H9 (cell line): ENCODE data around the gene ZNF423. TPM values are rescaled to one million over a fixed set of nuclear protein-coding genes. Genes with fewer than 3 reads are reported as not detected.

ENCODE experiments used
- DNase-seq: peaks from one replicate; pipeline ENCODE4 v3.0.0-alpha.2; 2017
- H2AFZ ChIP-seq: one replicate; pipeline ENCODE4 v1.6.1; 2013; ENCODE audit warnings: mild to moderate bottlenecking, low read length, control low read depth, moderate library complexity
- H2AK5ac ChIP-seq: 2 replicates; pipeline ENCODE4 v1.6.1; 2013; ENCODE audit warnings: low read length, control low read depth, mixed read lengths; ENCODE audit not compliant: insufficient read length
- H2BK120ac ChIP-seq: one replicate; pipeline ENCODE4 v1.6.1; 2013; ENCODE audit warnings: low read depth, mild to moderate bottlenecking, low read length, control low read depth, inconsistent platforms; ENCODE audit not compliant: poor library complexity, severe bottlenecking
- H2BK12ac ChIP-seq: 2 replicates; pipeline ENCODE4 v1.6.1; 2013; ENCODE audit warnings: low read length, control low read depth, mixed read lengths, low read depth; ENCODE audit not compliant: insufficient read length
- H2BK15ac ChIP-seq: 2 replicates; pipeline ENCODE4 v1.6.1; 2013; ENCODE audit warnings: low read depth, low read length, control low read depth
- H2BK20ac ChIP-seq: one replicate; pipeline ENCODE4 v1.6.1; 2013; ENCODE audit warnings: low read depth, mild to moderate bottlenecking, low read length, control low read depth, inconsistent platforms; ENCODE audit not compliant: poor library complexity, severe bottlenecking
- H2BK5ac ChIP-seq: 2 replicates; pipeline ENCODE4 v1.6.1; 2013; ENCODE audit warnings: low read length, control low read depth, mixed read lengths; ENCODE audit not compliant: insufficient read length
- H3K14ac ChIP-seq: 2 replicates; pipeline ENCODE4 v1.6.1; 2013; ENCODE audit warnings: low read length, control low read depth; ENCODE audit not compliant: insufficient read depth
- H3K18ac ChIP-seq: 2 replicates; pipeline ENCODE4 v1.6.1; 2013; ENCODE audit warnings: low read depth, mild to moderate bottlenecking, mixed read lengths, low read length, control low read depth; ENCODE audit not compliant: insufficient read length
- H3K23ac ChIP-seq: 2 replicates; pipeline ENCODE4 v1.6.1; 2013; ENCODE audit warnings: low read length, control low read depth, mixed read lengths, low read depth; ENCODE audit not compliant: insufficient read length
- H3K23me2 ChIP-seq: 2 replicates; pipeline ENCODE4 v1.6.1; 2013; ENCODE audit warnings: low read depth, mild to moderate bottlenecking, mixed read lengths, low read length, control low read depth; ENCODE audit not compliant: insufficient read length, poor library complexity, severe bottlenecking
- H3K27ac ChIP-seq: 2 replicates; pipeline ENCODE4 v1.5.1; 2013; ENCODE audit warnings: low read length, control low read depth, mixed read lengths, low read depth; ENCODE audit not compliant: insufficient read length
- H3K27me3 ChIP-seq: 2 replicates; pipeline ENCODE4 v1.6.1; 2013; ENCODE audit warnings: low read length, control low read depth, inconsistent platforms; ENCODE audit not compliant: insufficient read depth
- H3K4ac ChIP-seq: 2 replicates; pipeline ENCODE4 v1.6.1; 2013; ENCODE audit warnings: low read depth, mild to moderate bottlenecking, control low read depth, inconsistent platforms, low read length, moderate library complexity
- H3K4me1 ChIP-seq: 2 replicates; pipeline ENCODE4 v1.6.1; 2013; ENCODE audit warnings: low read length, control low read depth, inconsistent platforms; ENCODE audit not compliant: insufficient read depth
- H3K4me2 ChIP-seq: 2 replicates; pipeline ENCODE4 v1.6.1; 2013; ENCODE audit warnings: low read length, control low read depth, mixed read lengths; ENCODE audit not compliant: insufficient read length, insufficient read depth
- H3K56ac ChIP-seq: 2 replicates; pipeline ENCODE4 v1.6.1; 2013; ENCODE audit warnings: low read depth, mild to moderate bottlenecking, mixed read lengths, low read length, control low read depth; ENCODE audit not compliant: insufficient read length
- H3K79me1 ChIP-seq: 2 replicates; pipeline ENCODE4 v1.6.1; 2013; ENCODE audit warnings: low read depth, mild to moderate bottlenecking, moderate library complexity, low read length, control low read depth, inconsistent platforms; ENCODE audit not compliant: insufficient read depth, poor library complexity, severe bottlenecking
- H3K79me2 ChIP-seq: 2 replicates; pipeline ENCODE4 v1.6.1; 2013; ENCODE audit warnings: low read length, control low read depth, inconsistent platforms; ENCODE audit not compliant: insufficient read depth
- H3K9ac ChIP-seq: 2 replicates; pipeline ENCODE4 v1.6.1; 2013; ENCODE audit warnings: low read length, control low read depth, mixed read lengths; ENCODE audit not compliant: insufficient read length; ENCODE audit errors: extremely low read depth
- H3K9me3 ChIP-seq: one replicate; pipeline ENCODE4 v1.6.1; 2013; ENCODE audit warnings: low read depth, low read length, inconsistent platforms; ENCODE audit not compliant: control insufficient read depth
- H3T11ph ChIP-seq: one replicate; pipeline ENCODE4 v1.6.1; 2013; ENCODE audit warnings: mild to moderate bottlenecking, low read length, control low read depth, inconsistent platforms
- H4K20me1 ChIP-seq: one replicate; pipeline ENCODE4 v1.6.1; 2013; ENCODE audit not compliant: control insufficient read depth, insufficient read length, insufficient read depth
- H4K5ac ChIP-seq: 2 replicates; pipeline ENCODE4 v1.6.1; 2013; ENCODE audit warnings: low read depth, mild to moderate bottlenecking, mixed read lengths, low read length, control low read depth; ENCODE audit not compliant: insufficient read length
- H4K8ac ChIP-seq: replicated peaks from 2 replicates; pipeline ENCODE4 v1.6.1; 2013; ENCODE audit warnings: low read length, control low read depth, mixed read lengths, low read depth; ENCODE audit not compliant: insufficient read length
- H4K91ac ChIP-seq: 2 replicates; pipeline ENCODE4 v1.6.1; 2013; ENCODE audit warnings: low read depth, mild to moderate bottlenecking, moderate library complexity, mixed read lengths, low read length, control low read depth; ENCODE audit not compliant: insufficient read length
- H3K27ac Mint-ChIP-seq, 3 experiments: 2 replicates in 2 of 3; 3 replicates in 1 of 3; pipeline ENCODE4 v1.8.0; 2020 to 2021; ENCODE audit warnings: mixed read lengths in 3 of 3, mild to moderate bottlenecking in 1 of 3, moderate library complexity in 1 of 3
- H3K27me3 Mint-ChIP-seq: 2 replicates; pipeline ENCODE4 v1.8.0; 2021; ENCODE audit warnings: low read depth, mild to moderate bottlenecking, moderate library complexity, mixed read lengths
- H3K36me3 Mint-ChIP-seq, 3 experiments: 2 replicates in 2 of 3; 3 replicates in 1 of 3; pipeline ENCODE4 v1.8.0; 2020 to 2021; ENCODE audit warnings: low read depth in 3 of 3, mixed read lengths in 3 of 3; ENCODE audit not compliant: insufficient read depth in 1 of 3
- H3K4me1 Mint-ChIP-seq, 2 experiments: 2 replicates each; pipeline ENCODE4 v1.8.0; 2020; ENCODE audit warnings: mixed read lengths in 2 of 2
- H3K4me3 Mint-ChIP-seq, 2 experiments: 2 replicates in 1 of 2; 3 replicates in 1 of 2; pipeline ENCODE4 v1.8.0; 2020 to 2021; ENCODE audit warnings: mild to moderate bottlenecking in 2 of 2, mixed read lengths in 2 of 2, moderate library complexity in 1 of 2
- H3K9me3 Mint-ChIP-seq, 2 experiments: 2 replicates in 1 of 2; 3 replicates in 1 of 2; pipeline ENCODE4 v1.8.0; 2020; ENCODE audit warnings: mild to moderate bottlenecking in 2 of 2, mixed read lengths in 2 of 2, moderate library complexity in 1 of 2
- WGBS: extraction: QIAGEN DNeasy Blood & Tissue Kit; methylation state at CpG from one replicate; pipeline ENCODE4 v1.1.7; 2013; ENCODE audit warnings: missing lambda C conversion rate, low lambda C conversion rate, mixed read lengths; ENCODE audit not compliant: insufficient read length; ENCODE audit errors: extremely low coverage; 5-methylcytosine and 5-hydroxymethylcytosine counted together
- total RNA-seq: library from RNA; stranded (reverse); gene quantifications from 2 replicates; pipeline ENCODE4 v1.2.1, GENCODE V29; 2021
- TF ChIP-seq, protein P1 (sequence below): fragments of 200-600 bp; sonication (generic); conservative IDR thresholded peaks from 3 replicates; pipeline ENCODE4 v1.8.0; 2021; ENCODE audit warnings: antibody characterized with exemption, mild to moderate bottlenecking

Gene ZNF423
- total RNA-seq, 1 experiment from 2014 or later: 51.5 TPM

- no peak overlapping the region for H3K4me2 ChIP-seq
- no peak overlapping the region; the same call in 1 of the 2 replicates for H3K14ac ChIP-seq
- H2AFZ ChIP-seq: no peak overlapping the region
- no peak overlapping the region for H2BK15ac ChIP-seq
- H2BK5ac ChIP-seq: no peak overlapping the region
- DNase-seq: no peak
- no peaks in the 10 kb centered on the region for H3K4me1 ChIP-seq
- H4K91ac ChIP-seq: no peak overlapping the region
- no peak overlapping the region for H3T11ph ChIP-seq
- H3K79me2 ChIP-seq: no peaks in the 10 kb centered on the region
- H3K4ac ChIP-seq: no peak overlapping the region
- no peak overlapping the region for H3K9ac ChIP-seq
- no peak overlapping the region for H3K4me3 Mint-ChIP-seq
- no peak overlapping the region for H3K56ac ChIP-seq
- H3K36me3 Mint-ChIP-seq: no peaks in the 10 kb centered on the region; a peak in 1 of 7 replicates
- H3K27me3 Mint-ChIP-seq: peaks cover 9% of the 10 kb centered on the region
- no peaks in the 10 kb centered on the region for H4K20me1 ChIP-seq
- H3K4me1 Mint-ChIP-seq: peaks cover 17 to 26% of the 10 kb centered on the region in 2 experiments
- H3K18ac ChIP-seq: no peak overlapping the region
- no peak overlapping the region for H4K8ac ChIP-seq
- no peak overlapping the region for H2BK12ac ChIP-seq
- H3K9me3 Mint-ChIP-seq: peaks cover 0 to under 1% of the 10 kb centered on the region in 2 experiments; a peak in 1 of 5 replicates
- no peaks in the 10 kb centered on the region for H3K27me3 ChIP-seq
- H2BK120ac ChIP-seq: no peak overlapping the region
- no peak overlapping the region for H2BK20ac ChIP-seq
- H3K23ac ChIP-seq: no peak overlapping the region
- no peaks in the 10 kb centered on the region for H3K23me2 ChIP-seq
- H4K5ac ChIP-seq: no peak overlapping the region
- no peak overlapping the region for H3K27ac ChIP-seq
- no peaks in the 10 kb centered on the region for H3K9me3 ChIP-seq
- H3K27ac Mint-ChIP-seq: peak overlapping the region in 1 of 3 experiments; percentile 63; a peak in 2 of 7 replicates
- TF ChIP-seq, protein P1, sequence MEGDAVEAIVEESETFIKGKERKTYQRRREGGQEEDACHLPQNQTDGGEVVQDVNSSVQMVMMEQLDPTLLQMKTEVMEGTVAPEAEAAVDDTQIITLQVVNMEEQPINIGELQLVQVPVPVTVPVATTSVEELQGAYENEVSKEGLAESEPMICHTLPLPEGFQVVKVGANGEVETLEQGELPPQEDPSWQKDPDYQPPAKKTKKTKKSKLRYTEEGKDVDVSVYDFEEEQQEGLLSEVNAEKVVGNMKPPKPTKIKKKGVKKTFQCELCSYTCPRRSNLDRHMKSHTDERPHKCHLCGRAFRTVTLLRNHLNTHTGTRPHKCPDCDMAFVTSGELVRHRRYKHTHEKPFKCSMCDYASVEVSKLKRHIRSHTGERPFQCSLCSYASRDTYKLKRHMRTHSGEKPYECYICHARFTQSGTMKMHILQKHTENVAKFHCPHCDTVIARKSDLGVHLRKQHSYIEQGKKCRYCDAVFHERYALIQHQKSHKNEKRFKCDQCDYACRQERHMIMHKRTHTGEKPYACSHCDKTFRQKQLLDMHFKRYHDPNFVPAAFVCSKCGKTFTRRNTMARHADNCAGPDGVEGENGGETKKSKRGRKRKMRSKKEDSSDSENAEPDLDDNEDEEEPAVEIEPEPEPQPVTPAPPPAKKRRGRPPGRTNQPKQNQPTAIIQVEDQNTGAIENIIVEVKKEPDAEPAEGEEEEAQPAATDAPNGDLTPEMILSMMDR: no peak
- H2AK5ac ChIP-seq: no peak overlapping the region
- H3K79me1 ChIP-seq: no peaks in the 10 kb centered on the region
- no CpG with 5 or more reads among the region's 14 CpGs for WGBS
These were observed 28.4 kb upstream of the ZNF423 start for GRCh38 chr16:49884033-49885015.
